ACC112 (cell line): ENCODE data around the gene TMEFF1.
"Not testable (repeated sequence)": the region's sequence is repeated elsewhere in the genome, so short reads cannot be mapped to it uniquely, and the experiment has no call there.

Source experiments
- H2AFZ ChIP-seq: fragments of 200-600 bp; sonication (generic); one replicate; pipeline ENCODE4 v1.6.0; 2017; ENCODE audit warnings: antibody characterized with exemption, low read length; ENCODE audit not compliant: unreplicated experiment
- H3K27ac ChIP-seq: fragments of 200-600 bp; sonication (generic); 2 replicates; pipeline ENCODE4 v1.5.1; 2014; ENCODE audit warnings: low read depth, mild to moderate bottlenecking, antibody characterized with exemption, low read length, moderate library complexity
- H3K27me3 ChIP-seq: fragments of 200-600 bp; sonication (generic); 2 replicates; pipeline ENCODE4 v1.6.1; 2014; ENCODE audit warnings: mild to moderate bottlenecking, antibody characterized with exemption, low read length, moderate library complexity, mixed read lengths; ENCODE audit not compliant: insufficient read depth
- H3K36me3 ChIP-seq: fragments of 200-600 bp; sonication (generic); 2 replicates; pipeline ENCODE4 v1.6.1; 2016; ENCODE audit warnings: mild to moderate bottlenecking, antibody characterized with exemption, low read length, moderate library complexity, mixed read lengths; ENCODE audit not compliant: insufficient read depth
- H3K4me1 ChIP-seq: fragments of 200-600 bp; sonication (generic); one replicate; pipeline ENCODE4 v1.6.1; 2016; ENCODE audit warnings: low read length, mixed read lengths; ENCODE audit not compliant: insufficient read depth, unreplicated experiment, control insufficient read depth
- H3K4me3 ChIP-seq: fragments of 200-600 bp; sonication (generic); 2 replicates; pipeline ENCODE4 v1.5.1; 2014; ENCODE audit warnings: mild to moderate bottlenecking, low read depth, low read length
- H3K79me2 ChIP-seq: fragments of 200-600 bp; sonication (generic); one replicate; pipeline ENCODE4 v1.6.0; 2016; ENCODE audit warnings: low read length; ENCODE audit not compliant: control insufficient read depth, unreplicated experiment, insufficient read depth

TMEFF1 gene

GRCh38 chr9:100436571-100436970 is 36.4 kb upstream of the TMEFF1 start:
- H2AFZ ChIP-seq, result no peak overlapping the region
- peaks cover 95% of the 10 kb centered on the region for H3K79me2 ChIP-seq
- H3K27me3 ChIP-seq, result no peaks in the 10 kb centered on the region
- H3K4me1 ChIP-seq, result peaks cover 12% of the 10 kb centered on the region
- H3K36me3 ChIP-seq, result no peaks in the 10 kb centered on the region
- H3K27ac ChIP-seq, result no peak overlapping the region
- no peak overlapping the region for H3K4me3 ChIP-seq

- Histone ChIP-seq H3K36me3 (no peaks in the 10 kb centered on the region), H3K4me1 (peaks cover 16% of the 10 kb centered on the region), H3K79me2 (peaks cover 90% of the 10 kb centered on the region), H3K27me3 (no peaks in the 10 kb centered on the region), H2AFZ (no peak overlapping the region), H3K27ac (no peak overlapping the region), H3K4me3 (no peak overlapping the region)
Observed at GRCh38 chr9:100437860-100438805, 34.8 kb upstream of the TMEFF1 start.

DNA sequence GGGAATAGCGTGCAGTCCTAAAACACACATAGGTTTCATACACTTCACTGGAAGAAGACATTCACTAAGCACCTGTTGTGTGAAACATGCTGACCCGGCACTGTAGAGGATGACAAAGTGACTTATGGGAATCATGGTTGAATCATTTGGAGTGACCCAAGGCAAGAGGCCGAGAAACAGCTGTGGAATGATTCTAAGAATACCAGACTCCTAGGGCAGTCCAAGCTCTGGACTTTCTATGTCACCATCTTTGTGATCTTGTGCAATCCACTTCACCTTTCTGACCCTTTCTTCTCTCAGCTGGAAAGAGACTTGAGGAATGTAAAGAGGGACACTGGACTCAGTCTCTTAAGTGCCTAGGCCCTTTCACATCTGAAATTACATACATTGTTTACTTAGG is 32.9 kb upstream of the TMEFF1 start:
- Histone ChIP-seq H3K36me3 (peaks cover 6% of the 10 kb centered on the region; the same call in 1 of the 2 replicates), H3K79me2 (peaks cover 88% of the 10 kb centered on the region), H3K27me3 (no peaks in the 10 kb centered on the region)

DNA sequence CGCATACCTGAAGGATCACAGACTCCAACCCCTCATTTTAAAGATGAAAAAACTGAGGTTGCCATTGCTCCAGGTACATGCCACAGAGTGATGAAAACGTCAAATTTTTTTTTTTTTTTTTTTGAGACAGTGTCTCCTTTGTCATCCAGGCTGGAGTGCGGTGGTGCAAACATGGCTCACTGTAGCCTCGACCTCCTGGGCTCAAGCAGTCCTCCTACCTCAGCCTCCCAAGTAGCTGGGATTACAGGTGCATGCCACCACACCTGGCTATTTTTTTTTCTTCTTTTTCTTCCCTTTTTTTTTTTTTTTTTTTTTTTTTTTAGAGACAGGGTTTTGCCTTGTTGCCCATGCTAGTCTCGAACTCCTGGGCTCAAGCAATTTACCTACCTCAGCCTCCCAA is 32.5 kb upstream of the TMEFF1 start:
- peak overlapping the region; percentile 35; the same call in 1 of the 2 replicates for H3K27ac ChIP-seq
- not testable (repeated sequence) for H3K36me3 ChIP-seq, H3K4me3 ChIP-seq, H3K27me3 ChIP-seq, H2AFZ ChIP-seq
- peaks cover 31% of the 10 kb centered on the region for H3K4me1 ChIP-seq
- peaks cover 86% of the 10 kb centered on the region for H3K79me2 ChIP-seq

More for the DNA sequence above, 32.9 kb upstream of the TMEFF1 start:
- peak overlapping the region; percentile 35 for H3K27ac ChIP-seq
- H3K4me1 ChIP-seq, result peaks cover 31% of the 10 kb centered on the region
- H2AFZ ChIP-seq, result no peak overlapping the region
- no peak overlapping the region for H3K4me3 ChIP-seq

DNA sequence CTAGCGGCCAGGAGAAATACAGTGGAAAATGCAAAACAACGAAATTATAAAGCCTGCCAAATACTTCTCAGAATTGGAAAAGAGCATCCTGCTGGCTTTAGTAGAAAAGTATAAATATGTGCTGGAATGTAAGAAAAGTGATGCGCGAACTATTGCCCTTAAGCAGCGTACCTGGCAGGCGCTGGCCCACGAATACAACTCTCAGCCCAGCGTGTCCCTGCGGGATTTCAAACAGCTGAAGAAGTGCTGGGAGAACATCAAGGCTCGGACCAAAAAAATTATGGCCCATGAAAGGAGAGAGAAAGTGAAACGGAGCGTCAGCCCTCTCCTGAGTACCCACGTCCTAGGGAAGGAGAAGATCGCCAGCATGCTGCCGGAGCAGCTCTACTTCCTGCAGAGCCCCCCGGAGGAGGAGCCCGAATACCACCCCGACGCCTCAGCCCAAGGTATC is 31.0 kb upstream of the TMEFF1 start:
- Histone ChIP-seq H3K4me1 (peaks cover 31% of the 10 kb centered on the region), H3K27me3 (no peaks in the 10 kb centered on the region), H2AFZ (no peak overlapping the region), H3K27ac (no peak overlapping the region), H3K36me3 (peaks cover 17% of the 10 kb centered on the region; the same call in 1 of the 2 replicates), H3K79me2 (peaks cover 86% of the 10 kb centered on the region), H3K4me3 (no peak overlapping the region)

DNA sequence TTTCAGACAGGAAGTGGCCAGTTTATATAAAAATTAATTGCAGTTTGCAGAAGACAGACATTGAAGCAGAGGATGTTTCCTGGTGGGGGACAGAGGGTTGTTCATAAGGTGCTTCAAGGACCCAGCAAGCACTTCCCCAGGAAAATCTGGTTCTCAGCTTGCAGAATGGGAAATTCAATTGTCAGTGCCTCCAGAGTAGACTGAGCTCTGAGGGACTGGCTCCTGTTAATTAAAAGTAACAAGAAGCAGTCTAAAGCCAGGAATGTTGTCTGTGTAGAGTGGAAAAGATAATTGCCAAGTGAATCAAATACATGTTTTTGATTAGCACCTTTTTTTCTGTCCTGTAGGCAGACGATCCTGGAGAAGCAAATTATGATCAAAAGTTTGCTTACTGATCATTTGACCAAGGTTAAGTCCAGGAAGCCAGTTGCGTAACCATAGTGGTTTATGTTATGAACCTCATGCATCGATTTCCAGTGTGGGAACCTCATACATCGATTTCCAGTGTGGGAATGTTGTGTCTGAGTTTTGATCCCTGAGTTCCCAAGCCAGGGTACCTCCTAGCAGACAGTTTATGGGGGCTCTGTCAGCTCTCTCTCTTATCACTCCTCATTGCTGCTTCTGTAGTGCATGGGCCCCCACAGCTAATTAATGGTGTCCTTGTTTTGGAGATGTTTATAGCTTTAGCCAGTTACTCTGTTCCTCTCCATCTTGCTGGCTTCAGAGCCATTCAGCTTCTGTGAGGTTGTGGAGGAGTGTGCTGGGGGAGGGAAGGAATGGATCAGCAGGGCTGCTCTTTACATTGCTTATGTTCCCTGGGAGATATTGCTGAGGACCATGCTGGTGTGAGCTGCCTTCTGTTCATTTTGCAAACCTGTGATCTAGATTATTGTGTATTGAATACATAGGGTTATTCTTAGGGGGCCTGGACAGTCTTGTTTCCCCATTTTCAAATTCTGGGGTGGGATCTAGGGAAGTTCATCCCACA is 28.9 kb upstream of the TMEFF1 start:
- no peak overlapping the region for H2AFZ ChIP-seq
- peaks cover 18% of the 10 kb centered on the region; the same call in 1 of the 2 replicates for H3K36me3 ChIP-seq
- H3K4me3 ChIP-seq, result no peak overlapping the region
- no peaks in the 10 kb centered on the region for H3K27me3 ChIP-seq
- H3K27ac ChIP-seq, result peak overlapping the region; percentile 52
- H3K4me1 ChIP-seq, result peaks cover 27% of the 10 kb centered on the region
- H3K79me2 ChIP-seq, result peaks cover 81% of the 10 kb centered on the region

DNA sequence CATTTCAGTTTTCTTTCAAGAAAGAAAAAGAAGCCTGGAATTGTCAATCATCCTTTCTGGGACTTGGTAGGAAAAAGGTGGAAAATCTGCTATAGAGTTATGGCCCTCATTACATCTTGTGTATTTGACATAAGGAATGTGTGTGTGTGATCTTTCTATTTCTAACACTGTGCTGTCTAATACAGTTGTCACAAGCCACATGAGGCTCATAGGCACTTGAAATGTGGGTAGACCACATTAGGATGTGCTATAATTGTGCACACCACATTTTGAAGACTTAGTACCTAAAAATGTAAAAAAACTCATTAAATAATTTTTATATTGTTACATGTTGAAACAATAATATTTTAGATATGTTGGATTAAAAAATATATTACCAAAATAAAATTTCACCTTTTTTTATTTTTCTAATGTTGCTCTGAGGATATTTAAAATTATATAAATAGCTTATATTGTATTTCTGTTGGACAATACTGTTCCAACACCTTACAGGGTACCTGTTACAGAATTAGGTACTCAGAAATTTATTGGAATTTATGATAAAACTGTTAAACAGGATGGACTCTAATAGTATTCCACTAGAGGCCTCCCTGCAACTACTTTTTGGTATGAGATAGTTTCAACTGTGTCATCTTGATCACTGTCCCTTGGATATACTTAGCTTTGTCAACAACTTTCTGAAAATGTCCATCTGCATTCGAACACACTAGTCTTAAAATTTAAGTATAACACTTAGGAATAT is 27.6 kb upstream of the TMEFF1 start:
- Histone ChIP-seq H2AFZ (no peak overlapping the region), H3K36me3 (peaks cover 29% of the 10 kb centered on the region), H3K4me3 (no peak overlapping the region), H3K27ac (no peak overlapping the region; the same call in 1 of the 2 replicates), H3K4me1 (peaks cover 20% of the 10 kb centered on the region), H3K27me3 (no peaks in the 10 kb centered on the region), H3K79me2 (peaks cover 74% of the 10 kb centered on the region)

DNA sequence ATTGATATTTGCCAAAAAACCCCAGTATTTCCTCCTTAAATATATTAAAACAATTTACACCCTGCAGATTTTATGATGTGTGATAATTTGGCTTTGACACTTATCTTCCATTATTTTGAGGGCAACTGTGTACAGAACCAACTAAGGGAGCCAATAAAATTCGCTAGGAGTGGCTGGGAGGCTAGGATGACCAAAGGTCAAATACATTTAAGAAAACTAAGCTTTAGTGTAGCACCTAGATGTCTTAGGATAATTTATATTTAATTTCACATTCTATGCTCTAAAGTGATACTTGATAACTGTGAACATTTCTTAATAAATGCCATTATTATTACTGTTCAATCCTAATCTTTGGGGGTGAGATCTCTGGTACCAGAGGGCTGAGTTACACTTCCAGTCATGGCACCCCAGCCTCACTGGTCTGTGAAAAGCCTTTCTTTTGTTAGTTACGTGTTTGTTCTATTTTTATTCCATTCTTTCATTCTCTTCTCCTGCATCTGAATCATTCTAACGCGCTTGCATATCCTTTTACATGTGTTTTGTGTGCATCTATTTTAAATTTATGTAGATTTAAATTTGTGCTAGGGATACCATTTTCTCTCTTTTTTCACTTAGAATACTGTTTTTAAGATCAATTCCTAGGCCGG is 26.9 kb upstream of the TMEFF1 start:
- Histone ChIP-seq H3K4me1 (peaks cover 19% of the 10 kb centered on the region), H2AFZ (no peak overlapping the region), H3K27me3 (no peaks in the 10 kb centered on the region), H3K4me3 (no peak overlapping the region), H3K36me3 (peaks cover 35% of the 10 kb centered on the region), H3K27ac (no peak overlapping the region), H3K79me2 (peaks cover 70% of the 10 kb centered on the region)

GRCh38 chr9:100447041-100447440 is 25.9 kb upstream of the TMEFF1 start:
- no peak overlapping the region for H3K4me3 ChIP-seq
- H3K36me3 ChIP-seq, result peaks cover 45% of the 10 kb centered on the region
- H3K27me3 ChIP-seq, result no peaks in the 10 kb centered on the region
- no peak overlapping the region for H3K27ac ChIP-seq
- peaks cover 15% of the 10 kb centered on the region for H3K4me1 ChIP-seq
- peaks cover 60% of the 10 kb centered on the region for H3K79me2 ChIP-seq
- H2AFZ ChIP-seq, result no peak overlapping the region
